Activated B cell treated with CpG ODN at 0.5 μM for 24 hours (primary cell): ENCODE data around the gene PASK. TPM values are rescaled to one million over a fixed set of nuclear protein-coding genes. Genes with fewer than 3 reads are reported as not detected.

Source experiments
- ATAC-seq: fragments of 200-7000 bp; cut with Tn5 transposase; one replicate; pipeline ENCODE4 v1.10.0; 2021; ENCODE audit warnings: low read depth, mild to moderate bottlenecking, moderate library complexity
- CTCF ChIA-PET: fragments of 350-600 bp; sonication (Branson Sonifier 250); formaldehyde crosslinking; loops from one replicate; lab custom pipeline; 2021; ENCODE audit warnings: antibody characterized with exemption; lab: Charles Lee
- POLR2A ChIA-PET: fragments of 350-600 bp; sonication (Branson Sonifier 250); formaldehyde crosslinking; loops from one replicate; lab custom pipeline; 2021; ENCODE audit warnings: antibody characterized with exemption; lab: Charles Lee
- DNase-seq: peaks from one replicate; pipeline ENCODE4 v3.0.0; 2022
- H3K27ac Mint-ChIP-seq: one replicate; pipeline ENCODE4 v1.8.0; 2020; ENCODE audit warnings: mixed read lengths
- H3K27me3 Mint-ChIP-seq: one replicate; pipeline ENCODE4 v1.8.0; 2021; ENCODE audit warnings: mixed read lengths
- H3K36me3 Mint-ChIP-seq: one replicate; pipeline ENCODE4 v1.8.0; 2021; ENCODE audit warnings: low read depth, mixed read lengths
- H3K4me1 Mint-ChIP-seq: one replicate; pipeline ENCODE4 v1.8.0; 2021; ENCODE audit warnings: mixed read lengths
- H3K4me3 Mint-ChIP-seq: one replicate; pipeline ENCODE4 v1.8.0; 2020; ENCODE audit warnings: mild to moderate bottlenecking, mixed read lengths
- H3K9me3 Mint-ChIP-seq: one replicate; pipeline ENCODE4 v1.8.0; 2020; ENCODE audit warnings: mixed read lengths
- CTCF ChIP-seq: fragments of 200-600 bp; IDR thresholded peaks from one replicate; pipeline ENCODE4 v1.8.0; 2022; ENCODE audit warnings: antibody characterized with exemption, mild to moderate bottlenecking
- intact Hi-C: fragments of 100-400 bp; cut with micrococcal nuclease; formaldehyde crosslinking; loops from one replicate; pipeline ENCODE4 v1.15.1; 2024
- total RNA-seq: library from RNA; stranded (reverse); gene quantifications from 2 replicates; pipeline ENCODE4 v1.2.3, GENCODE V29; 2022

Gene PASK
- total RNA-seq, 1 donor from 2014 or later = 150 TPM

- H3K27ac Mint-ChIP-seq = no peak overlapping the region
- intact Hi-C loops = no loop called here
- H3K4me3 Mint-ChIP-seq = no peak overlapping the region
- ATAC-seq (no peak), DNase-seq (no peak)
- H3K36me3 Mint-ChIP-seq = peaks cover 69% of the 10 kb centered on the region
- no peak for TF ChIP-seq CTCF
- peaks cover 9% of the 10 kb centered on the region for H3K9me3 Mint-ChIP-seq
- ChIA-PET POLR2A (no interaction called here), CTCF (no interaction called here)
- peaks cover 11% of the 10 kb centered on the region for H3K4me1 Mint-ChIP-seq
- H3K27me3 Mint-ChIP-seq = no peaks in the 10 kb centered on the region
Measured at GRCh38 chr2:241120440-241120839, 28.8 kb downstream of the PASK start.

- Mint-ChIP-seq H3K27me3 (no peaks in the 10 kb centered on the region), H3K4me1 (peaks cover 6% of the 10 kb centered on the region), H3K9me3 (peaks cover 9% of the 10 kb centered on the region), H3K27ac (no peak overlapping the region), H3K4me3 (no peak overlapping the region), H3K36me3 (peaks cover 78% of the 10 kb centered on the region)
- no peak for ATAC-seq
- TF ChIP-seq CTCF = no peak
- no peak for DNase-seq
- ChIA-PET POLR2A (no interaction called here), CTCF (no interaction called here)
- intact Hi-C loops = no loop called here
Measured at GRCh38 chr2:241118737-241119505, 30.4 kb downstream of the PASK start.

GRCh38 chr2:241116606-241117560, 32.4 kb downstream of the PASK start:
- CTCF ChIA-PET = no interaction called here

GRCh38 chr2:241115361-241115760, 33.9 kb downstream of the PASK start:
- no peak overlapping the region for H3K27ac Mint-ChIP-seq

More at GRCh38 chr2:241116606-241117560, 32.4 kb downstream of the PASK start:
- POLR2A ChIA-PET = no interaction called here
- no peaks in the 10 kb centered on the region for H3K27me3 Mint-ChIP-seq
- ATAC-seq (no peak), DNase-seq (no peak)
- H3K27ac Mint-ChIP-seq = no peak overlapping the region
- H3K36me3 Mint-ChIP-seq = peaks cover 72% of the 10 kb centered on the region
- no peak for TF ChIP-seq CTCF
- H3K4me3 Mint-ChIP-seq = no peak overlapping the region
- peaks cover 15% of the 10 kb centered on the region for H3K4me1 Mint-ChIP-seq
- H3K9me3 Mint-ChIP-seq = peaks cover 9% of the 10 kb centered on the region
- intact Hi-C loops = no loop called here

More at GRCh38 chr2:241115361-241115760, 33.9 kb downstream of the PASK start:
- no peak for TF ChIP-seq CTCF
- CTCF ChIA-PET = no interaction called here
- ATAC-seq (no peak), DNase-seq (no peak)
- Mint-ChIP-seq H3K36me3 (peaks cover 62% of the 10 kb centered on the region), H3K4me1 (peaks cover 28% of the 10 kb centered on the region), H3K4me3 (no peak overlapping the region), H3K27me3 (no peaks in the 10 kb centered on the region), H3K9me3 (peaks cover 1% of the 10 kb centered on the region)
- intact Hi-C loops = no loop called here
- POLR2A ChIA-PET = no interaction called here
